ENCODE results near the gene HYI.

DNA sequence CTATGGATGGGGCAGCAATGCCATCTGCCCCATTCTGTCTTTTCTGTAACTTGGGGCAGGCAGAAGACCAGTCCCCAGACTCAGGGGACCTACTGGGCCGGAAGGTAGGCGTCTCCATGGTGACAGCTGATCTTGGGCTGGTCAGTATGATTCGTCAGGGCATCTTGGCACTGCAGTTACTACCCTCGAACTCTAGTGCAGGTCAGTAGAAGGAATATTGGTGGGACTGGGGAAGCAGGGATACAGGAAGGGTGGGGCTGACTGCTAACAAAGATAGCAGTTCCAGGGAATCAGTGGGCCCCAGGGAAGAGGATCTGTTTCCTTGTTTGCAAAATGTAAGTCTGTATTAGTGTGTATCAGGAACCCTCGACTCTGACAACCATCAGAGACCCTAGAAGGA, 37.8 kb downstream of the HYI start:
- TF ChIP-seq, protein P1, sequence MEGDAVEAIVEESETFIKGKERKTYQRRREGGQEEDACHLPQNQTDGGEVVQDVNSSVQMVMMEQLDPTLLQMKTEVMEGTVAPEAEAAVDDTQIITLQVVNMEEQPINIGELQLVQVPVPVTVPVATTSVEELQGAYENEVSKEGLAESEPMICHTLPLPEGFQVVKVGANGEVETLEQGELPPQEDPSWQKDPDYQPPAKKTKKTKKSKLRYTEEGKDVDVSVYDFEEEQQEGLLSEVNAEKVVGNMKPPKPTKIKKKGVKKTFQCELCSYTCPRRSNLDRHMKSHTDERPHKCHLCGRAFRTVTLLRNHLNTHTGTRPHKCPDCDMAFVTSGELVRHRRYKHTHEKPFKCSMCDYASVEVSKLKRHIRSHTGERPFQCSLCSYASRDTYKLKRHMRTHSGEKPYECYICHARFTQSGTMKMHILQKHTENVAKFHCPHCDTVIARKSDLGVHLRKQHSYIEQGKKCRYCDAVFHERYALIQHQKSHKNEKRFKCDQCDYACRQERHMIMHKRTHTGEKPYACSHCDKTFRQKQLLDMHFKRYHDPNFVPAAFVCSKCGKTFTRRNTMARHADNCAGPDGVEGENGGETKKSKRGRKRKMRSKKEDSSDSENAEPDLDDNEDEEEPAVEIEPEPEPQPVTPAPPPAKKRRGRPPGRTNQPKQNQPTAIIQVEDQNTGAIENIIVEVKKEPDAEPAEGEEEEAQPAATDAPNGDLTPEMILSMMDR (IDR thresholded peaks at IDR 0.05 in 8 of 11, conservative IDR thresholded peaks at IDR 0.05 in 3 of 11): no peak
- TF ChIP-seq POLR2A (IDR thresholded peaks at IDR 0.05): no peak

Measured in spleen (tissue), 7 donors.